ENCODE results near the gene PTPRN2. TPM values are rescaled to one million over a fixed set of nuclear protein-coding genes. Genes with fewer than 3 reads are reported as not detected.

PTPRN2 gene
- total RNA-seq, 1 donor from 2014 or later = 0.33 TPM

DNA sequence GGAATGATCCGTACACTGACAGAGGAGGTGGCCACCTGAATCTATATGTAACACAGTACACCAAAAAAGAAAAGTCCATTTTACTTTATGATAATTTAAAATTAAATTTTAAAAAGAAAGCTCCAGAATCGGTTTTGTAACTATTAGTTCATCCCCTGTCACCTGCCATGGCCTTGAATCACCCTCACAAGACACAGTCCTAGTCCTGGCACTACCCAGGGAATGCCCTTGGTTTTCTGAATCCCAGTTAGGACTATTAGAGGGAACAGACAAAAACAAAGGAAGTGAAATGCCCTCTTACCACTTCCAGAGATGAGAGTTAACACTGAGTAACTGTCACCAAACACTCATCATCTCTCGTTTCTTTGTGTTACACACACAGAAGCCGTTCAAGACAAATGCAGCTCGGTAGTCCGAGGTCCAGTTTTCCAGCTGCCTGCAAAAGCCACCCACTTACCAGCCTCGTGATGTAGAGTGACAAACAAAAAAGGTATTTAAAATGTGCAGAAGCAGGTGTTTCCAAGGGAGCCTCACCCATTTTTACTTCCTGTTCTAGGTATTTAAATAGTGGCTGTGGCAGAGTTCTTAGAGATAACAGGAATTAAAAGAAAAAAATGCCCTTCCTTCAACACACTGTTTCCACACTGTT, 6.1 kb downstream of the PTPRN2 start:
- ATAC-seq (no peak), DNase-seq (ENCODE audit: low spot score) (no peak)

DNA sequence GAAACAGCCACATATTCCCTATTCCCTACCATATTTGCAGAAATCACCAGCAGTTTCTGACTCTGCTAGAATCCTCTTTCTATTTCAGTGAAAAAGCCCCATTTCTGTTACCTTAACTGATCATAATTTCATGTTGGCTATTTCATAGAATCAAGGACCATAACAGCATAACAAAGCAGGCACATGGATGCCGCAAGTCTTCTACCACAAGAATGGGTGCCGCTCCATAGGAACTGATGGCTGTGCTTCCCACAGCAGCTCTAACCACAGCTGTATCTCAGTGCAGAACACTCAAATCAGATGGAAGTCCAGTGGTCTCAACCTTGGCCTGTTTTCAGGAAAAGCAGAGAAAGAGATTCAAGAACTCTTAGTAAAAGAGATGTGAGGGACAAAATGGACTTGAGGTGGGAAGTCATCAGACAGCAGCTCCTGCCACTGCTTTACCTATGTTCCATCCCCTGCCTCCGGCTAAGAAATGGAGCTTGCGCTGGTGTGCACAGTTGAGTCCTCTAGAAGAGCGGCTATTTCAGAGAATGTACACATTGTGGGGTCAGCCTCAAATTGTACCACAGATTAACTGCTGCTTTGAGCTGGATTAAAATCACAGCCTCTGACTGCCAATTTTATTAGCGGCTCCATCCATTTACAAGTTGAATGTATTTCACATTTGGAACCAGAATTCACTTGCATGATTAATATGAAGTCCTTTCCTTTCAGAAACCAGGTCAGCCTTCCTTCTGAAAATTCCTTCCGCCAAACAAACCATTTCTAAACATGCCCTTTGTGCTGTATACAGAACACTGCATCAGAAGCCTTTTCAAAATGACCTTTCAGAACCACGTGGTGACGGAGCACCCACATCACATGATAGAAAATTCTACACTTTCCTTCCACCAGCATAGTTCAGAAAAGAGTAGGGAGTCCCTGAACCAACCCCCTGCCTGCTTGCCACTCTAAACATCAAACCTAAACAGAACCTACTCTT, 7.7 kb downstream of the PTPRN2 start:
- DNase-seq (ENCODE audit: low spot score) (no peak), ATAC-seq (no peak)

DNA sequence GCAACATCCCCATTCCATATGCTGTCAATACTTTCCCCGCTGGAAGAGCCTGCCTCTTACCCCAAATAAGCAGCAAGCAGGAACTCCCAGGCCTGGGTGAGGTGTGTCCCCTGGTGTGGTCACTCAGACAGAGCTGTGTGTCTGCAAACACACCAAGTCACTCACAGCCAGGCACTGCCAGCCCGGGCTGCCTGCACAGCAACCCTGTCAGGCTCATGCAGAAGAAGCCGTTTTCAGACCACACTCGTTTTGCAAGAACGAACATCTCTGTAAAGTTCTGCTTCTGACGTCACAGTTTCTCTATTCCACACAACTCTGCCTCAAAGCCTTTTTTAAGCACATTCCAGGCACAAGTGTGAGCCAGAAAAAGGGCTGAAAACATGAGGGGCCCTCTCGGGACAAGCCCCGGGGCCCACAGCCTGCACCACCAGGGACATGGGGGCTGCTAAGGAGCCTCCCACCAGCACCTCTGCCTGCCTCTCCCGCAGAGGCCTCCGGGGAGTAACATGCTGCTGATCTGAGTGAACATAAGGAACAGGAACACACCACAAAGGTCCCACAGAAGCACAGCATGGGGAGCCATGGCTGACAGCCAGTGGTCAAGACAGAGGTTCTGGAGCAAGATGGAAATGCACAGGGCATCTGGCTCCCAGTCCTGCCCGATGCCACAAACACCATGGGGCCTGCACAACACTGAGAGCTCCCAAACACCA, 11.4 kb downstream of the PTPRN2 start:
- no peak for DNase-seq (ENCODE audit: low spot score)
- ATAC-seq = no peak

DNA sequence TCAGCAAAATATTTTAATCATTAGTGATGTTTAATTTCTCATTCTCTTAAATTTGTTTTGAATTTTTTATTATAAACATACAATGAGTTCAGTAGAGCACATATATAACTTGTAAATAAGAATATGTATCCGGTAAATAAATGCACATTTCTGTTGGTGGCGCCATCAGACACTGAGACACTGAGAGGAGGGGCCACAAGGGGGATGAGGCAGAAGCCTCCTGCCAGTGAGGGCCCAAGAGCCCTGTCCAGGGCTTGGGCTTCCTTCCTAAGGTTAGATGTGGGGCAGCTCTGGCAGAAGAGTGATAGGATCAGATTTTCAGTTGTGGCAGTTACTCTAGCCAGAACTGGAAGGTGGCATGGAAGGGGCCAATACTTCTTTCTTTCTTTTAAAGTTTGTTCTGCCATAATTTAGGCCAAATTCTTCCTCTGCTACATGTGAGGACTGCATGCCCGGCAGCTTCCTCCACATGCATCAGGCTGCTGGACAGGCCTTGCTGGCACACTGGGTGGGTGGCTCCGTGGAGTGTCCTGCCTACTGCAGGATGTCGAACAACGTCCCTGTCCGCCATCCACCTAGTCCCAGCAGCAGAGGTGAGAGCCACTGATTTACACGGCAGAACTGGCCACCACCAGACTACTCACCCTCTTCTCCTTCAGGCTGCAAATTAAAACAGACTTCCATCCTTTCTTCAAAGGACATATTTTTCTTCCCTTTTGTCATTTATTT, 13.2 kb downstream of the PTPRN2 start:
- ATAC-seq (no peak), DNase-seq (ENCODE audit: low spot score) (no peak)

DNA sequence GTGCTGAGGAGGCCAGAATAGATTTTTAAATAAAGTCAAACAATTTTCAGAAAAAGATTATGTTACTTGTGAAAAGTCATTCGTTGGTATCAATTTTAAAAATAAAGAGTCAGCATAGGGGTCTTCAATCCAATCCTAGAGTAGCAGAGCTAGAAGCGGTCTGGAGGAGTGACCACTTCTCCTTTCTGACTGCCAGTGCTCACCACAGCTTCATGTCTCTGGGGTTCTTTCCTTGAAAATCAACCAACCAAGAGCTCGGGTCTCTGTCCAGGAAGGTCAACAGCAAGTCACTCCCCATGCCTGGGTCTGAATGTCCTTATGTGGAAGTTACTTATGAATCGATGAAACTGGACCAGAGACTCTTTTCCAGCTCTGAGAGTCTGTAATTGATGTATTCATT, 14.3 kb downstream of the PTPRN2 start:
- ATAC-seq = no peak

DNA sequence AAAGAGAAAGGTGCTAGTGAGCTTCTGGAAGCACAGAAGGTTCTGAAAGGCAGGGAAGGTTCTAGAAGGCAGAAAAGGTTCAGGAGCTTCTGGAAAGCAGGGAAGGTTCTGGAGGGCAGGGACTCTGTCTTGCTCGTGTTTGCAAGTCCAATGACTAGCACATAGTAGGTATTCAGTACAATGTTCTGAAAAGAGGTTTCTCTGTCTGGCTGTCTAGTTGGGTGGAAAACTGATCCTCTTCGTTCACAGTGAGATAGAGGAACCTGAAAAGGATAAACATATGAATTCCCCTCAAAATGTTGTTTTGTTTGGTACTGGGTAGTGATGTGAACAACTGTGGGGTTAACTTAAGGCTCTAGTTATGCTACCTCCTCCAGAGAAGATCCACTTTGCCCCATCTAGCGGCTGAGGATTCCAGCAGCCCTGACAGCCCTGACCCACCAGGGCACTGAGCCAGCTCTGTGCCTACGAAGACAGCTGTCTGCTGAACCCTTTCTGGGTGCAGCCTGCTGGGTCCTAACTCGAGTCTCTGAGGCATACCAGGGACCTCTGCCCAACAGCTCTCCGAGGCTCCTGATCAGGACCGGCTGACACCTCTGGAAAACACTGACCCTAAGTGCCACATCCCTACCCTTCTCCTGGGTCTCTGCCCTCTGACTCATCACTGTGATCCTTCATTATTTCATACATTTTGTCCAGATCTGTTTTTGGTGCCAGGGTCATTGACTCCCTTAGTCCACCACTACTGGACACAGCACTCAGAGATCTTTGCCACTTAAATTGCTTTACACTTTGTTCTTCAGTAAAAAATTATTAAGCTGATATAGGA, 15.4 kb downstream of the PTPRN2 start:
- no peak for DNase-seq (ENCODE audit: low spot score)
- peak; percentile 40 for ATAC-seq

More for the DNA sequence above, 14.3 kb downstream of the PTPRN2 start:
- no peak for DNase-seq (ENCODE audit: low spot score)

DNA sequence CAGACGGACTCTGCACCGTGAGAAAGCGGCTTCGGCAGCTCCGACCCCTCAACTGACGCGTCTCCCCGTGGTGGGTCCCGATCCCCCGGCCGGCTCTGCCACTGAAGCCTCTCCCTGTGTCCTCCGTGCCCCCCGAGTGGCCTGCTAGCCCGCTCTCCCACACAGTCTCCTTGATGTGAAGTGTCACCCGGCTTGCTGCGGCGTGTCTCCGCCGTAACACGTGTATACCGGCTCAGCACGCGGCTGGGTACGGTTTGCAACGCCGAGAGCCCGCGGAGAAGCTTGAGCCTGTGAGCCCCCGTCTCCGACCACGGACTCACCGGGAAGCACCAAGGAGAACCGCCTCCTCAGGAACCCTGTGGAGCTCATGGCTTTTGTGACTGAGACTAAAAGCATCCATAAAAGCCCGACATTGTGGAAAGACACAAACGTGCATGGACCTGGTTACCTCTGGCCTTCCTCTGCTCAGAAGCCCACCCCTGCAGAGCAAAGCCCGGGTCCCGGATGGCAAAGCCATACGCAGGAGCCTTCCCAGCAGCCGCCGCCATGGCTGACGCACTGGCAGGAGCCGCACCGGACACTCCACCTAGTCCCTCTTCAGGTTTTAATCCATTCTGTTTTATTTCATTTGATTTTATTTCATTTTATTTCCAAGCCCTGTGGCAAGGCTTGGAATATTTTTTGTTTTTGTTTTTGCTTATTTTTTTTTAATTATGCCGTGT, 17.0 kb downstream of the PTPRN2 start:
- no peak for ATAC-seq
- DNase-seq (ENCODE audit: low spot score) = no peak

DNA sequence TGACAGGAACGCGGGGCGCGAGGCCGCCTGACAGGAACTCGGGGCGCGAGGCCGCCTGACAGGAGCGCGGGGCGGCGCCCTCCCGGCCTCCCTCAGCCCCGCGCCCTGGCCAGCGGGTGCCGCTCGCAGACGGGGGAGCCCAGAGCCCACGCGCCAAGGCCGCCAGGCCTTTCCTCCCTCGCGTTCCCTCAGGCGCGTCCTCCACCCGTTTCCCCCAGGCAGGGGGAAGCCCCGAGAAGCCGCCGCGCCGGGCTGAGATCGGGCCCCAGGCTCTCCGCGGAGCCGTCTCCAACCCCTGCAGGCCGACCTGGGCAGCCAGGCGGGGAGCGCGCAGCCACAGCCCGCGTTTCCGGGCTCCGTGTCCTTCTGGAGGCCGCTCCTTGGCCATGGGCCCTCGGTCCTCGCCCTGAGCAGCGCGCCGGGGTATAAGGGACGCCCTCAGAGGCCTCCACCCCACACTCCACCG, 17.7 kb downstream of the PTPRN2 start:
- DNase-seq (ENCODE audit: low spot score) (no peak), ATAC-seq (peak; percentile 26)

DNA sequence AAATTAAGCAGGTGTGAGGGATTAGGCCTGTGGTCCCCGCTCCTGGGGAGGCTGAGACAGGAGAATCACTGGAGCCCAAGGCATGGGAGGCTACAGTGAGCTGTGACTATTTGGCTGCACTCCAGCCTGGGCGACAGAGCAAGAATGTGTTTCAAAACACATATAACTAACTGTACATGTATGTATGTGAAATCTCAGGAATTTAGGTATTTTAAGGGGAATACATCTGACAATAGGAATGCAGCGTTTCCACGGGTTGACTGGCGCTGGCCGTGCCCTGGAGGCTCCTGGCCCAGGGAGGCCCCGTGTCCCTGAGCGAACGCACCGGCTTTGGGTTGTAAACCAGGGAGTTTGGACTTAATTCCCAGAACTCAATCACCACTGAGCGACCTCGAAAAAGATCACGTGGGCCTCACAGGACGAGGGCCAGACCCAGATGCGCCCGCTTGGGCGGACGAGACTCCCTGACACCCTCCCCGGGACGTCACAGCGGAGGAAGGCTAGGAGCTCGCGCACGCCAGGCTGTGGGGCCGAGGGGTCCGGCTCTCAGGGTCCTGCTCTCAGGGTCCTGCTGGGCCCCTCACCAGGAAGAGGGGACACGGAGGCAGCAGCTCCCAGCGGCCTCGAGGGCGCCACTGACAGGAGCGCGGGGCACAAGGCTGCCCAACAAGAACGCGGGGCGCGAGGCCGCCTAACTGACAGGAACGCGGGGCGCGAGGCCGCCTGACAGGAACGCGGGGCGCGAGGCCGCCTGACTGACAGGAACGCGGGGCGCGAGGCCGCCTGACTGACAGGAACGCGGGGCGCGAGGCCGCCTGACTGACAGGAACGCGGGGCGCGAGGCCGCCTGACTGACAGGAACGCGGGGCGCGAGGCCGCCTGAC, 18.4 kb downstream of the PTPRN2 start:
- DNase-seq (ENCODE audit: low spot score) (no peak), ATAC-seq (no peak)

DNA sequence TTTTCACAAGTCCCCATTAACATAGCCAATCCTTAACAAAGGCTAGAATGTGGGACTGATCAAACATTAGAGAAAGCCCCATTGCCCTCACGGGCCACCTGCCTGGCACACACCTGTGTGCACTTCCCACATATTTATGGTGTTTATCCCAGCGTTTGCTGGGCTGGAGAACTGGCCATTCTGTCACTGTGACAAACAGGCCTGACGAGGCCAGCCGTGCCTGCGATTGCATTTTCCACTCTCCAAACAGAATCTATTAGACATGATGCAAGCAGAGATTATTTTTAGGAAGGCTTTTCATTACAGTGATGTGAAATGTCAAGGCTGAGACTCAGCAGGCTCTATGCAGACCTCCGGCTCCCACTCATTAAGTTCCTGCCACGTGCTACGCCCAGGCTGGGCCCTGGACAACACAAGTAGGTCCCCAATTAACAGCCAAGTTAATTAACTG, 20.4 kb downstream of the PTPRN2 start:
- ATAC-seq (no peak), DNase-seq (ENCODE audit: low spot score) (no peak)

DNA sequence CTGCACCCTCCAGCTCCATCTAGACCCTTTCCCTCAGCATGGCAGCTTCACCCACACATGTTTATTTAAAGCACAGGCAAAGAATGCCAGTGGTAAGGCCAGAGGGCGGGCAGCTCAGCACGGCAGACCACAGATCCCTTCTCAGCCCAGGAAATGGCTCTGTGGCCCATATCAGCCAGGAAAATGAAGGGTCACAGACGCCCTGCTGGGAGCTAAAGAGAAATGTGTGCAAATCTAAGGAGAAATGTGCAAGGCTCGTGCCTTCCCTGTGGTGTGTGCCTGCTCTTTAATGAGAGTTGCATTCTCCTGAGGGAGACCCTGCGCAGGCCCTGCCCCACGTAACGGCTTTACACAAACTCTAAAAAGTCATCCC, 23.0 kb downstream of the PTPRN2 start:
- no peak for DNase-seq (ENCODE audit: low spot score)
- no peak for ATAC-seq

DNA sequence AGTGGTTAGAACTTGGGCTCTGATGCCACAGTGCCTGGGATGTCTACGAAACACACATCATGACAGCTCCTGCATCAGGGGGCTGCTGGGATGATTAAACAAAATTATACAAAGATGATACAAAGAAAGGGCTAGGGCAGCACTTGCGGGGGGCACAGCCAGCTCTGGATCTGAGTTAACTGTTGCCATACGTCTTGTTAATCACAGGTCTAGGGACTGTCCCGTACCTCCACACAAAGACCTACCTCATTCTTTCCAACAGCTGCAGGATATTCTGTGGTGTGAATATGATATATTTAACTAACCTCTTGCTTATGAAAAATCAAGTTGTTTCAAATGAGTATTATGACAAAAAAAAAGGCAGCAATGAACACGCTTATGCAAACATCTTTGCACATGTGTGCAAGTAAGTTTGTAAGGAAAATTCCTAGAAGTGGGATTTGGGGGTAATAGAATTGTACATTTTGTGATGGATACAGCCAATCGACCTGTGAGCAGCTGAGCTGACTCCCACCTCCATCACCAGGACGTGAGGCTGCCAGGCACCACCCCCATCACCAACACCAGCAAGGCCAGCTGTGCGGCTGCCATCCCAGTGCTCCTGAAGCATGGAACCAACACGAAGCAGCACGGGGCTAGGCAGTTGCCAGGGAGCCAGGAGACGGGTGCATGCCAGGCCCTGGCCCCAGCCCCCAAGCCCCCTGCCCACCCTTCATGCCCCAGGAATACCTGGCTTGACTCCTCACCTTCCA, 23.5 kb downstream of the PTPRN2 start:
- no peak for DNase-seq (ENCODE audit: low spot score)
- ATAC-seq = no peak

DNA sequence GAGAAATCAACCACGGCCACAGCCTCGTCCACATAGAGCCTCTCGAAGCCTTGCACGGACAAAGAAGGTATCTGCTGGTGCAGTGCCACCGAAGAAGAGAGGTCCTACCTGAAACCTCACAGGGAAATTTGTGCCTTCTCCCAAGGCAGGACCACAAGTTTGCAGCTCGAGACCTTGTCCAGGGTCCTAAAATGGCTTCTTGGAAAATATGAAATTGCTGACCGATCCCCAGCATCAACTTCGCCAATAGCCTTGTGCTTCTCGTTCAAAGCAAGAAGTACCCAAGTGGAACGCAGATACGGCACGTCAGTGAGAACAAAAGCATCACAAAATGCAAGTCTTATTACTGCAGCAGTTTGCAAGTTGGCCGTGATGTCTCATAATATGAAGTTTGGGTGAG, 24.6 kb downstream of the PTPRN2 start:
- no peak for DNase-seq (ENCODE audit: low spot score)
- no peak for ATAC-seq

DNA sequence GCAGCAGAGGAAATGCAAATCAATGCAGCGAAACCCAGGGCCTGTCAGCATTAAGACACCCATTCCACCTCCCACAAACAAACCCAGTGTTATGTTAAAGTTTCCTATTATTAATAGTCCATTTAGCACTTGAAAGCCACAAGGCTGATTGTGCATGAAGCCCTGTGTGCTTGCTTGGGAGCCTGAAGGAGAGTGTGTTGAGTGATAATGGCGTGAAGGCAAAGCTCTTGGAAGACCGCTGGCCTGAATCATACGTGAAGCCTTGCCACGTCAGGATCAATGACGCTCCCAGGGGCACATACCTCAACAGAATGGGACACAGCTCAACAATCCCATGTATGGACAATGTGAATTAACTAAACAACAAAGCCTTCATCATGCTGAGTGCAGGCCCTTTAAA, 25.1 kb downstream of the PTPRN2 start:
- DNase-seq (ENCODE audit: low spot score) (no peak), ATAC-seq (no peak)

DNA sequence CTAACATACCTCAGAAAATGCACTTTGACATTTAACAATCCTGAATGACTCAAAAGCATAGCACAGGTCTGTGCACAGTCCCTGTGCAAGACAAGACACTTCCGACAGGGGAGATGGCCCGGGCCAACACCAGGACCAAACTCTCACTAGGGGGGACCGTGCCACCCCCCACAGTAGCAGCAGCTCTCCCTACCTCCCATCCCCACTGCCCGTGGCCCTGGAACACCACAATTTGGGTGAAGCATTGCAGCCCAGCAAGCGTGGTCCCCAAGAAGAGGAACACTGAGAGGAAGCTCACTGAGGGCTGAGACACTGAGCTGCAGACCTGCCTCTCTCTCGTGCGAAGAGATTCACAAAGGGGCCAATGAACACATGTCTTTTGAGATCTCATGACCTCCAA, 26.0 kb downstream of the PTPRN2 start:
- no peak for DNase-seq (ENCODE audit: low spot score)
- ATAC-seq = no peak

DNA sequence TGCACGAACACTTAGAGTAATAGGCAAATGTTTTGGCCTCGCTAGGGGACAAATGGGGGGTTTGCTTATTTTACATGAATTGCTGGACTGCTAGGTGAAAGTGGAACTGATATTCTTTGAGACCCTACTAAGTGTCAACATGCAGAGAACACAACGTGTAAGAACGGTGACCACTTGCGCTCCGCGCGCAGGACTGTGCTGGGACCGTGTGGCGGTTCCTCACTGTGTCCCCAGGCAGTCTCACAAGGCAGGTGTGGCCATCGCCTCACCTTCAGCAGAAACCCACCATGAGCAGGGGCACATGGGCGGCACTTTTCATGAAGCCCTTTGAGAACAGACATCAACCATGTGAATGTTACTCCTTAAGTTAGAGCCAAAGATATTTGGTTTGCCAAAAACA, 27.2 kb downstream of the PTPRN2 start:
- DNase-seq (ENCODE audit: low spot score) = no peak
- ATAC-seq = no peak

DNA sequence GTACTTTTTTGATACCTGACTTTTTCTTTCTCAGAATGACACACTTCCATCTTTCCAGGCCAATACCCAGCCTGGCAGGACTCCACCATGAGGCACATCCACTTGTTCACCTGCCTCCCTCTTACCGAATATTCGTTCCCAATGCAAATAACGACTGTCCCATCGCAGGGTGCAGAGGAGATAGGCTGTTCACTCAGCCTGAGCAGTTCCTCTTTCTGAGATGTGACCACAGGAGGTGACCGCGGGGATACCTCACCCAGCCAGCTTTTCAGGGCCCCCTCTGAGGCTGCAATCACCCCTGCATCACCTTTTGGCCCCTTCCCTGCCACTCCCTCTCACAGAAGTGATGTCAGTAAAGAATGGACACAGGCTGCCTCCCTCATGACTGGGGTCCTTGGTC, 28.3 kb downstream of the PTPRN2 start:
- ATAC-seq (no peak), DNase-seq (ENCODE audit: low spot score) (no peak)

DNA sequence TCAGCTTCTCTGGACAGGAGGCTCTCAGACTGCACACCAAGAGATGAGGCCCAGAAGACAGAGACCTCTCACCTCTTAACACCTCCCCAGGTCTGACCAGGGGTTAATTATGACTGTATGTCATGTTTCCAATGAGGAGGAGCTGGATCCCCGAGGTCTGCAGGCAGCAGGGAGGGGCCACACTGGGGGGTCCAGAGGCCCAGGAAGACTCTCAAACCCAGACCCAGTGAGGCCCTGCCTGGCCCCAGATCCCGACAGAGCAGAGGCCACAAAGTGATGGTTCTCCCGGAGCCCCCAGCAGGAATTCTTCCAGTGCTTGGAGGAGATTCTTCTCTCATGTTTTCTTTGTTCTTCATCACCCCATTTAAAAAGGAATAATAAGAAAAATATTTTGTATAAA, 28.8 kb downstream of the PTPRN2 start:
- DNase-seq (ENCODE audit: low spot score) (no peak), ATAC-seq (no peak)
